Fibroblast of pulmonary artery (primary cell): ENCODE data around the gene NR2C1.

ENCODE experiments used
- DNase-seq: peaks from one replicate; pipeline ENCODE4 v3.0.0-alpha.2; 2010; ENCODE audit warnings: low read depth
- H3K4me3 ChIP-seq: replicated peaks from 2 replicates; pipeline ENCODE4 v1.5.1; 2011; ENCODE audit warnings: low read depth, mild to moderate bottlenecking, control low read depth, low read length, moderate library complexity
- TF ChIP-seq, protein P1 (sequence below): IDR thresholded peaks from 2 replicates; pipeline ENCODE4 v1.5.1; 2011; ENCODE audit warnings: mild to moderate bottlenecking, control low read depth, low read length, inconsistent platforms; ENCODE audit errors: missing control alignments

NR2C1 gene

DNA sequence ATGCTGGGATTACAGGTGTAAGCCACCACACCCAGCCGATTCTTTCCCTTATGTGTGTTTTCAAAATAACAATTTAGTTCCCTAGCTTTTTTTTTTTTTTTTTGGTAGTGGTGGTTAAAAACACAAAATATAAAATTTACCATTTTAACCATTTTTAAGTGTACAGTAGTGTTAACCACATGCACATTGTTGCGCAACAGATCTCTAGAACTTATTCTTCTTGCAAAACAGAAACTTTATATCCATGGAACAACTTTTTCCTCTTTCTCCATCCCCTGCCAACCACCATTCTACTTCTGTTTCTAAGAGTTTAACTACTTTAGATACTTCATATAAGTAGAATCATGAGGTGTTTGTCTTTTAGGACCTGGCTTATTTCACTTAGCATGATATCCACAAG, 68.8 kb downstream of the NR2C1 start:
- TF ChIP-seq, protein P1, sequence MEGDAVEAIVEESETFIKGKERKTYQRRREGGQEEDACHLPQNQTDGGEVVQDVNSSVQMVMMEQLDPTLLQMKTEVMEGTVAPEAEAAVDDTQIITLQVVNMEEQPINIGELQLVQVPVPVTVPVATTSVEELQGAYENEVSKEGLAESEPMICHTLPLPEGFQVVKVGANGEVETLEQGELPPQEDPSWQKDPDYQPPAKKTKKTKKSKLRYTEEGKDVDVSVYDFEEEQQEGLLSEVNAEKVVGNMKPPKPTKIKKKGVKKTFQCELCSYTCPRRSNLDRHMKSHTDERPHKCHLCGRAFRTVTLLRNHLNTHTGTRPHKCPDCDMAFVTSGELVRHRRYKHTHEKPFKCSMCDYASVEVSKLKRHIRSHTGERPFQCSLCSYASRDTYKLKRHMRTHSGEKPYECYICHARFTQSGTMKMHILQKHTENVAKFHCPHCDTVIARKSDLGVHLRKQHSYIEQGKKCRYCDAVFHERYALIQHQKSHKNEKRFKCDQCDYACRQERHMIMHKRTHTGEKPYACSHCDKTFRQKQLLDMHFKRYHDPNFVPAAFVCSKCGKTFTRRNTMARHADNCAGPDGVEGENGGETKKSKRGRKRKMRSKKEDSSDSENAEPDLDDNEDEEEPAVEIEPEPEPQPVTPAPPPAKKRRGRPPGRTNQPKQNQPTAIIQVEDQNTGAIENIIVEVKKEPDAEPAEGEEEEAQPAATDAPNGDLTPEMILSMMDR = no peak
- no peak overlapping the region for H3K4me3 ChIP-seq
- peak; percentile 66 for DNase-seq

DNA sequence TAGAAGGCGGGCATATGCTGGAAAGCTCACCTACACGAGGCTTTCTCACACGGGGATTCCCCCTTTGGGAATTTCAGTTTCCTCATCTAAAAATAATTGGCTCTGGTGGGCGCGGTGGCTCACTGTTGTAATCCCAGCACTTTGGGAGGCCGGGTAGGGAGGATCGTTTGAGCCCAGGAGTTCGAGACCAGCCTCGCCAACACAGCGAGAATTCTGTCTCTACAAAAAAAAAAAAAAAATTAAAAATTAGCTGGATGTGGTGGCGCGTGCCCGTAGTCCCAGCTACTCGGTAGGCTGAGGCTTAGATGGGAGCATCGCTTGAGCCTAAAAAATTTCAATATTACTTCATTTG, 69.5 kb downstream of the NR2C1 start:
- H3K4me3 ChIP-seq = peak overlapping the region; percentile 70
- no peak for DNase-seq
- TF ChIP-seq, protein P1 = no peak

DNA sequence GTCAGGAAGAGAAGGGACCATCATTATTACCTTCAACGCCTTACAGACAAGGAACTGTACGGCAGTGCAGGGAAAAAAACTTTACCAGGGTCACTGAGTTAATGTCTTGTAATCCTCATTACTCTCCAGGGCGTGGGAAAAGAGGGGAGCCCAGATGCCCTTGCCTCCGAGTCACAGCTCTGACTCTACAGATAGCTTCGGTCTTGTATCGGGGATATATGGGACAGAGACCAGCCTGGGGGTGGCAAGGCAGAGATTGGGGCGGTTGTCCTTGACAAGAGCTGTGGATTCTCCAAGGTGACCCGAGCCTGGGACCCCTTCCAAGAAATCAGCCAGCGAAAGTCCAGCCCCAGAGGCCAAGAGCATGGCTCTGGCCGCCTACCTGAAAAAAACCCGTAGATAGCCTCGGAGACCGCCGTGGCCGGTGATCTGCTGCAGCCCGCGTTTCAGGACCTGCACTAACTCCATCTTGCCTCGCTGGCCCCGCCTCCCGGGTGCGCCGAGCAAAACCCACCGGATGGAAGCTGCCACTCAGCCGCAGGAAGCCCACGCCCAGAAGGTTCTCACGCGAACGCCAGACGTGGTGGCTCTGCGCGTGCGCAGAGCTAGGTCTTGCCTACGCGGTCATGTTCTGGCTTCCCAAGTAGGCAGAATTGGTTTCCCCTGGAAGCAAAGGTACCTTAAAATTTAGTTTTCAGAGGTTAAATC, 70.1 kb downstream of the NR2C1 start, which contains the start of gene NDUFA12:
Gene NDUFA12 (minus strand): TSS at position 485 of the 708 bp plus-strand sequence. CDS start 17 bp downstream, at position 468.
- peak; percentile 98 for DNase-seq
- TF ChIP-seq, protein P1 = no peak
- H3K4me3 ChIP-seq = peak within 1 kb of the TSS; percentile 70

DNA sequence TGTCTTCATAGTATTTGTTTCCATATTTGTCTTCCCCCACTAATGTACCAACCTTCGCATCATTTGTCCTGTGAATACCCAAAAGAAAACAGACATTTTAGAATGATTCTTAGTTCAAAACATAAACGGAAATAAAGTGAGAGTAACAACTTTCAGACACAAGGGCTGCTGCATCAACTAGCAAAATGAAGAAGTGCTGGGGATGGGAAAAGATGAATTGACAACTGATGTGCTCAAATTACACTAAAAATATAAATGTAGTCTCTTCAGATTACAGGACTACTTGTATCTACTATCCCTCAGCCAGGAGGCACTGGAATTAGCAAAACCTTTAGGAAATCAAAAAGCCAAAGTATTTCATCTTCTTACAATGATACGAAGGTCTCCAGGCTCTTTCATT, 70.7 kb downstream of the NR2C1 start:
- H3K4me3 ChIP-seq = peak overlapping the region; percentile 70
- TF ChIP-seq, protein P1 = no peak
- no peak for DNase-seq

DNA sequence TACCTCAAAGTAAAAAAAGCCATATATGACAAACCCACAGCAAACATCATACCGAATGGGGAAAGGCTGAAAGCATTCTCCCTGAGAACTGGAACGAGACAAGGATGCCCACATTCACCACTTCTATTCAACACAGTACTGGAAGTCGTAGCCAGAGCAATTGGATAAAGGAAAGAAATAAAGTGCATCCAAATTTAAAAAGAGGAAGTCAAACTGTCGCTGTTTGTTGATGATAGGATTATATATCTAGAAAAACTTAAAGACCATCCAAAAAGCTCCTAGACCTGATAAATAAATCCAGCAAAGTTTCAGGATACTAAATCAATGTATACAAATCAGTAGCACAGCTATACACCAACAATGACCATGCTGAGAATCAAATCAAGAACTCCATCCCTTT, 75.1 kb downstream of the NR2C1 start:
- no peak overlapping the region for H3K4me3 ChIP-seq
- DNase-seq = no peak
- TF ChIP-seq, protein P1 = no peak

DNA sequence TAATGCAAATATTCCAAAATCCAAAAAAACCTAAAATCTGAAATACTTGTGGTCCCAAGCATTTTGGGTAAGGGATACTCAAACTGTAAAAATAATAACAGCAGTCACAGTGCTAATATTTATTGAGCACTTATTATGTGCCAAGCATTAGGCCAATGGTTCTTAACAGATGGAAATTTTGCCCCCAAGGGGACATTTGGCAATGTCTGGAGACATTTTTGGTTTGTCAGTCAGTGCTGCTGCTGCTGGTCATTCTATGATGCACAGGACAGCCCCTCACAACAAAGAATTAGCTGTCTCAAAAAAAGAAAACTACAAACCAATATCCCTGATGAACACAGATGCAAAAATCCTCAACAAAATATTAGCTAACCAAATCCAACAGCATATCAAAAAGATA, 75.7 kb downstream of the NR2C1 start:
- no peak for DNase-seq
- TF ChIP-seq, protein P1 = no peak
- no peak overlapping the region for H3K4me3 ChIP-seq

DNA sequence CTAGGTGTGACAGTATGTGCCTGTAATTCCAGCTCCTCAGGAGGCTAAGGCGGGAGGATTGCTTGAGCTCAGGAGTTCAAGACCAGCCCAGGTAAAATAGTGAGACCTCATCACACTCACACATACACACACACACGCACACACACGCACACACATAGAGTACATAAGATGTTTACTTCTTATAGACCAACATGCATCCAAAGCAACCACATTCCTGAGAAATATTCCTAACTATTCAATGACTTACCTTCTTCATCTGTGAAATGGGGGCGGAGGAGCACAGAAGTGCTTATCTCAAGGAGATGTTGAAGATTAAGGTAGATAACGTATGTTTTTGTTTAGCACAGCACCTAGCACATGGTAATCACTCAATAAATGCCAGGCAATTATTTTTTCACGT, 76.4 kb downstream of the NR2C1 start:
- H3K4me3 ChIP-seq = no peak overlapping the region
- TF ChIP-seq, protein P1 = no peak
- no peak for DNase-seq
